Kidney epithelial cell (primary cell): ENCODE measurements around the gene IQSEC3. TPM values are rescaled to one million over a fixed set of nuclear protein-coding genes. Genes with fewer than 3 reads are reported as not detected.

ENCODE experiments used
- DNase-seq: peaks from one replicate; pipeline ENCODE4 v3.0.0-alpha.2; 2010; ENCODE audit warnings: low read depth
- H3K27me3 ChIP-seq: 2 replicates; pipeline ENCODE4 v1.6.0; 2011; ENCODE audit warnings: low read length; ENCODE audit not compliant: control insufficient read depth, insufficient read depth
- H3K36me3 ChIP-seq: 2 replicates; pipeline ENCODE4 v1.5.1; 2011; ENCODE audit warnings: low read length; ENCODE audit not compliant: control insufficient read depth, insufficient read depth
- H3K4me3 ChIP-seq: 2 replicates; pipeline ENCODE4 v1.5.1; 2011; ENCODE audit warnings: low read depth, mild to moderate bottlenecking, control low read depth, low read length
- total RNA-seq: library from RNA; depleted of rRNA; stranded (reverse); fragments of >200 nt; gene quantifications from 2 replicates; pipeline ENCODE4 v1.2.3, GENCODE V29; 2015
- TF ChIP-seq, protein P1 (sequence below): IDR thresholded peaks from 2 replicates; pipeline ENCODE4 v1.5.1; 2011; ENCODE audit warnings: mild to moderate bottlenecking, moderate library complexity, low read length, control low read depth, inconsistent platforms; ENCODE audit not compliant: insufficient read depth, poor library complexity, severe bottlenecking

IQSEC3 gene
- total RNA-seq, 1 donor from 2014 or later, result 1.0 TPM

DNA sequence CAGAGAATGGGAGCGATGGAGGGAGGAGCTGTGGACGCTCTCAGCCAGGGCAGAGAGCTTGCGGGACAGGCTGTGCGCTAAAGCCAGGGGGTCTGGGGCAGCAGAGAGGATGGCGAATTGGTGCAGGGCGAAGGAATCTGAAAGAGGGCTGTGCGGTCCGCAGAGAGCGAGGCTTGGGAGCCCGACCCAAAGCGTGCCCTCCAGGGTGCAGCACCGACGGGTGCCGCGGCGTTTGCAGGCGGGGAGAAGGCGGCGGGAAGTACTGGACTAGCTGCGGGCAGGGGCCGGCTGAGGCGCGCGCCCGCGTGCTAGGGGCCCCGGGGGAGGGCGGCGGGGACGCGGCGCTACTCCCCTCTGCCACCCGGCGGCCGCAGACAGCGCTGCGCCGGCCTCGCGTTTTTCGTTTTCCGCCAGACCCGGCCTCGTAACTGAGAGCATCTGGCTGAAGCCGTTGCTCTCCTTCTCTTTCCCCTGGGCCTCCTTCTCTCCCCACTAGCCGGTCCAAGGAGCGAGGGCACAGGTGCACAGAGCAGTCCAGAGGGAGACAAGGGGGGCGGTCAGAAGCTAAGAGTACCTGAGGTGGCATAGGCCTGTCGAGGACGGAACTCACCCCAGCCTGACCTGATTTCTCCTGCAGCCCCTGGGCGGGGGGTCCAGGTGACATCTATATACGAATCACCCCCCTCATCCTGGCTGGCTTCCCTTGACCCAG lies 122.5 kb downstream of the IQSEC3 start:
- Histone ChIP-seq H3K36me3 (no peaks in the 10 kb centered on the region), H3K27me3 (peaks cover 23% of the 10 kb centered on the region), H3K4me3 (peak overlapping the region; percentile 38)
- TF ChIP-seq, protein P1, sequence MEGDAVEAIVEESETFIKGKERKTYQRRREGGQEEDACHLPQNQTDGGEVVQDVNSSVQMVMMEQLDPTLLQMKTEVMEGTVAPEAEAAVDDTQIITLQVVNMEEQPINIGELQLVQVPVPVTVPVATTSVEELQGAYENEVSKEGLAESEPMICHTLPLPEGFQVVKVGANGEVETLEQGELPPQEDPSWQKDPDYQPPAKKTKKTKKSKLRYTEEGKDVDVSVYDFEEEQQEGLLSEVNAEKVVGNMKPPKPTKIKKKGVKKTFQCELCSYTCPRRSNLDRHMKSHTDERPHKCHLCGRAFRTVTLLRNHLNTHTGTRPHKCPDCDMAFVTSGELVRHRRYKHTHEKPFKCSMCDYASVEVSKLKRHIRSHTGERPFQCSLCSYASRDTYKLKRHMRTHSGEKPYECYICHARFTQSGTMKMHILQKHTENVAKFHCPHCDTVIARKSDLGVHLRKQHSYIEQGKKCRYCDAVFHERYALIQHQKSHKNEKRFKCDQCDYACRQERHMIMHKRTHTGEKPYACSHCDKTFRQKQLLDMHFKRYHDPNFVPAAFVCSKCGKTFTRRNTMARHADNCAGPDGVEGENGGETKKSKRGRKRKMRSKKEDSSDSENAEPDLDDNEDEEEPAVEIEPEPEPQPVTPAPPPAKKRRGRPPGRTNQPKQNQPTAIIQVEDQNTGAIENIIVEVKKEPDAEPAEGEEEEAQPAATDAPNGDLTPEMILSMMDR, result peak; percentile 53
- DNase-seq, result no peak

- H3K36me3 ChIP-seq, result no peaks in the 10 kb centered on the region
- H3K27me3 ChIP-seq, result peaks cover 26% of the 10 kb centered on the region
- no peak overlapping the region for H3K4me3 ChIP-seq
- TF ChIP-seq, protein P1, result no peak
- DNase-seq, result no peak
These were observed 123.0 kb downstream of the IQSEC3 start for GRCh38 chr12:189622-189962.

GRCh38 chr12:190881-191280 lies 124.3 kb downstream of the IQSEC3 start:
- Histone ChIP-seq H3K4me3 (no peak overlapping the region), H3K27me3 (peaks cover 35% of the 10 kb centered on the region), H3K36me3 (no peaks in the 10 kb centered on the region)
- DNase-seq, result no peak
- TF ChIP-seq, protein P1, result no peak

DNA sequence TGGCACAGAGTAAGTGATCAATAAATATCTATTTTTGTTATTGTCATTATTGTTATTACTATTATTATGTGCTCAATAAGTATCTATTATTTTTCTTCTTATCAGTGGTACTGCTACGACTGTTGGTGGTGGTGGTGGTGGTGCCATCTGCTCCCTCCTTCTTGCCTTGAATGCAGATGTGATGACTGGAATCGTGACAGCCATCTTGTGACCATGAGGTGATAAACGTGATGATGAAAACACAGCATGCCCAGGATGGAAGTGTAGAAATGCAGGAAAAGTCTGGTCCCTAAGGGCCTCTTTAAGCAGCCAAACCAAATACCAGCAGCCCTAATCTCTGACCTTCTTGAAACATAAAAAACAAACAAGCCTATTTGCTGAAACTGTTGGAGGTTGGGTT lies 125.0 kb downstream of the IQSEC3 start:
- no peaks in the 10 kb centered on the region for H3K36me3 ChIP-seq
- peaks cover 35% of the 10 kb centered on the region for H3K27me3 ChIP-seq
- DNase-seq, result no peak
- TF ChIP-seq, protein P1, result no peak
- H3K4me3 ChIP-seq, result no peak overlapping the region

- TF ChIP-seq, protein P1, result no peak
- peaks cover 38% of the 10 kb centered on the region for H3K27me3 ChIP-seq
- H3K4me3 ChIP-seq, result no peak overlapping the region
- DNase-seq, result no peak
- H3K36me3 ChIP-seq, result no peaks in the 10 kb centered on the region
These were observed 126.7 kb downstream of the IQSEC3 start for GRCh38 chr12:193261-193660.

GRCh38 chr12:194276-194675 lies 127.7 kb downstream of the IQSEC3 start:
- peaks cover 31% of the 10 kb centered on the region for H3K27me3 ChIP-seq
- no peaks in the 10 kb centered on the region for H3K36me3 ChIP-seq
- DNase-seq, result no peak
- TF ChIP-seq, protein P1, result no peak
- H3K4me3 ChIP-seq, result no peak overlapping the region
